NCI-H2171 treated with DMSO at 0.1 percent for 48 hours (cell line): ENCODE data around the gene ERFL.

Source experiments
- DNase-seq: peaks from one replicate; lab custom pipeline; 2025; lab: John Stamatoyannopoulos, UW

ERFL gene

GRCh38 chr19:41859618-41860418, 68.4 kb downstream of the ERFL start, which contains the start of gene RPS19:
RPS19 (plus strand) TSS chr19:41860255; CDS start chr19:41860775, 520 bp downstream.
- DNase-seq: peak; percentile 98

- DNase-seq: no peak
These were observed 69.0 kb downstream of the ERFL start for GRCh38 chr19:41859213-41859617.
